Measurements from ENCODE around the gene CERS6. TPM values are rescaled to one million over a fixed set of nuclear protein-coding genes. Genes with fewer than 3 reads are reported as not detected.

CERS6 gene
- total RNA-seq, 1 donor from 2014 or later, result 36.4 TPM

GRCh38 chr2:168602846-168603401 is 146.9 kb downstream of the CERS6 start:
- no peak overlapping the region for H3K27ac Mint-ChIP-seq (ENCODE audit: unreplicated experiment)
- H3K9me3 Mint-ChIP-seq (ENCODE audit: unreplicated experiment), result peaks cover 6% of the 10 kb centered on the region
- H3K27me3 Mint-ChIP-seq (ENCODE audit: unreplicated experiment), result no peaks in the 10 kb centered on the region
- TF ChIP-seq, protein P1, sequence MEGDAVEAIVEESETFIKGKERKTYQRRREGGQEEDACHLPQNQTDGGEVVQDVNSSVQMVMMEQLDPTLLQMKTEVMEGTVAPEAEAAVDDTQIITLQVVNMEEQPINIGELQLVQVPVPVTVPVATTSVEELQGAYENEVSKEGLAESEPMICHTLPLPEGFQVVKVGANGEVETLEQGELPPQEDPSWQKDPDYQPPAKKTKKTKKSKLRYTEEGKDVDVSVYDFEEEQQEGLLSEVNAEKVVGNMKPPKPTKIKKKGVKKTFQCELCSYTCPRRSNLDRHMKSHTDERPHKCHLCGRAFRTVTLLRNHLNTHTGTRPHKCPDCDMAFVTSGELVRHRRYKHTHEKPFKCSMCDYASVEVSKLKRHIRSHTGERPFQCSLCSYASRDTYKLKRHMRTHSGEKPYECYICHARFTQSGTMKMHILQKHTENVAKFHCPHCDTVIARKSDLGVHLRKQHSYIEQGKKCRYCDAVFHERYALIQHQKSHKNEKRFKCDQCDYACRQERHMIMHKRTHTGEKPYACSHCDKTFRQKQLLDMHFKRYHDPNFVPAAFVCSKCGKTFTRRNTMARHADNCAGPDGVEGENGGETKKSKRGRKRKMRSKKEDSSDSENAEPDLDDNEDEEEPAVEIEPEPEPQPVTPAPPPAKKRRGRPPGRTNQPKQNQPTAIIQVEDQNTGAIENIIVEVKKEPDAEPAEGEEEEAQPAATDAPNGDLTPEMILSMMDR (IDR thresholded peaks at IDR 0.05; ENCODE audit: unreplicated experiment), result no peak
- H3K36me3 Mint-ChIP-seq (ENCODE audit: low read depth, unreplicated experiment), result peaks cover 26% of the 10 kb centered on the region
- no peak overlapping the region for H3K4me3 Mint-ChIP-seq (ENCODE audit: unreplicated experiment)
- no peaks in the 10 kb centered on the region for H3K4me1 Mint-ChIP-seq (ENCODE audit: unreplicated experiment)
- DNase-seq (ENCODE audit: low spot score), result no peak

DNA sequence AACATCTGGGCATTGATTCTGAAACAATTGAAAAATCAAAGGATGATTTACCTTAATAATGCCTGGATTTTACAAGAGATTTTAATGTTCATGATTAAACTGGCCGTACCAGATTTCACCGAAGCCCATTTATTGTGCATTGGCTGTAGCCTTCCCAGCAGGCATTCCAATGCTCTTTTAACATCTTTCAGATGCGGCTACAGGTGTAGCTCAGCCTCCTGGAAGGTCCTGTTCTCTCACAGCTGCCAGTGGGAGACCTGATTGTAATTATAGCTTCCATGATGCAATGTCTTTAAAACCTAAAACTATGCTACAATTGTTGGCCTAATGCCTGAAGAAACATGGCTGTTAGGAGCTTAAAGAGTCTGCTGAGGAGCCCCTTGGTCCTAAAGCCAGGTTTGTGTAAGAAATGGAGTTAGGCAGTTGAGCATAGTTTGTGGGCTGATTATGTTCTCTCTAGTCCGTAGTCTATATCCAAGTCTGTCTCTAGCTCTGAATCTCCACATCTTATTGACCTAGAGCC is 147.4 kb downstream of the CERS6 start:
- Mint-ChIP-seq H3K9me3 (ENCODE audit: unreplicated experiment) (peaks cover 6% of the 10 kb centered on the region), H3K27ac (ENCODE audit: unreplicated experiment) (no peak overlapping the region), H3K4me1 (ENCODE audit: unreplicated experiment) (no peaks in the 10 kb centered on the region), H3K36me3 (ENCODE audit: low read depth, unreplicated experiment) (peaks cover 26% of the 10 kb centered on the region), H3K4me3 (ENCODE audit: unreplicated experiment) (no peak overlapping the region), H3K27me3 (ENCODE audit: unreplicated experiment) (no peaks in the 10 kb centered on the region)
- TF ChIP-seq, protein P1 (IDR thresholded peaks at IDR 0.05; ENCODE audit: unreplicated experiment), result no peak
- no peak for DNase-seq (ENCODE audit: low spot score)

- peaks cover 6% of the 10 kb centered on the region for H3K9me3 Mint-ChIP-seq (ENCODE audit: unreplicated experiment)
- no peak overlapping the region for H3K27ac Mint-ChIP-seq (ENCODE audit: unreplicated experiment)
- H3K4me3 Mint-ChIP-seq (ENCODE audit: unreplicated experiment), result no peak overlapping the region
- H3K27me3 Mint-ChIP-seq (ENCODE audit: unreplicated experiment), result no peaks in the 10 kb centered on the region
- DNase-seq (ENCODE audit: low spot score), result no peak
- TF ChIP-seq, protein P1 (IDR thresholded peaks at IDR 0.05; ENCODE audit: unreplicated experiment), result no peak
- H3K4me1 Mint-ChIP-seq (ENCODE audit: unreplicated experiment), result no peaks in the 10 kb centered on the region
- H3K36me3 Mint-ChIP-seq (ENCODE audit: low read depth, unreplicated experiment), result peaks cover 26% of the 10 kb centered on the region
Observed at GRCh38 chr2:168604252-168604651, 148.2 kb downstream of the CERS6 start.

DNA sequence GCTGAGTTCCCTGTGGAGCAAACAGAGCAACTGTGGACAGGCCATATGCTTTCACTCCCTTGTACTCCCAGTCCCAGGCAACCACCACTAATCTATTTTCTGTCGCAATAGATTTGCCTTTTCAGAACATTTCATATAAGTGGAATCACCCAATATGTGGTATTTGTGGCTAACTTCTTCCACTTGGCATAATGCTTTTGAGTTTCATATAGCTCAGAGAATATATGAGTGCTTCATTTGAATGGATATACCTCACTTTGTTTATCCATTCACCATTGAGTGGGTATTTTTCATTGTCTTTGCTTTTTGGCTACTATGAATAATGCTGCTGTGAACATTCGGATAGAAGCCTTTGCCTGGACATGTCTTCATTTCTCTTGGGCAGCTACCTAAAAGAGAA is 151.9 kb downstream of the CERS6 start:
- H3K4me1 Mint-ChIP-seq (ENCODE audit: unreplicated experiment), result peaks cover 3% of the 10 kb centered on the region
- TF ChIP-seq, protein P1 (IDR thresholded peaks at IDR 0.05; ENCODE audit: unreplicated experiment), result no peak
- no peak overlapping the region for H3K27ac Mint-ChIP-seq (ENCODE audit: unreplicated experiment)
- no peak for DNase-seq (ENCODE audit: low spot score)
- H3K36me3 Mint-ChIP-seq (ENCODE audit: low read depth, unreplicated experiment), result peaks cover 30% of the 10 kb centered on the region
- H3K27me3 Mint-ChIP-seq (ENCODE audit: unreplicated experiment), result peaks cover 2% of the 10 kb centered on the region
- H3K4me3 Mint-ChIP-seq (ENCODE audit: unreplicated experiment), result no peak overlapping the region
- H3K9me3 Mint-ChIP-seq (ENCODE audit: unreplicated experiment), result peaks cover 6% of the 10 kb centered on the region

DNA sequence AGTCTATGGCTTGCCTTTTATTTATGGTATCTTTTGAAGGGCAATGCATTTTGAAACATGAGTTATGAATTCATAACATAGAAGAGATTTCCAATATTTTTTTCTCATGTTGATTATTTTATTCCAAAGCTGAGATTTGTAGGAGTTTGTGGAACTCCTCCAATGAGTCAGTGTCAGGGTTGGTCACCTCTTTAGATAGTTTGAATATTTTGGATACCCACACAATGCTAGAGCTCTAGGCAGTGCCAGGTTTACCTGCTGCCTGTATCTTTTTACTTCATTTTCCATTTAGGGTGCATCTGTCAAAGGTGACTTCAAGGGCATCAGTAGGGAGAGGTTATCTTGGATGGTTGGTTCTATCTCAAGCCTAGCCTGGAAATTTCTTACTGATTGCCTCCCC is 152.7 kb downstream of the CERS6 start:
- peaks cover 6% of the 10 kb centered on the region for H3K9me3 Mint-ChIP-seq (ENCODE audit: unreplicated experiment)
- TF ChIP-seq, protein P1 (IDR thresholded peaks at IDR 0.05; ENCODE audit: unreplicated experiment), result no peak
- H3K4me1 Mint-ChIP-seq (ENCODE audit: unreplicated experiment), result peaks cover 5% of the 10 kb centered on the region
- H3K4me3 Mint-ChIP-seq (ENCODE audit: unreplicated experiment), result no peak overlapping the region
- peaks cover 5% of the 10 kb centered on the region for H3K27me3 Mint-ChIP-seq (ENCODE audit: unreplicated experiment)
- no peak for DNase-seq (ENCODE audit: low spot score)
- H3K36me3 Mint-ChIP-seq (ENCODE audit: low read depth, unreplicated experiment), result peaks cover 32% of the 10 kb centered on the region
- H3K27ac Mint-ChIP-seq (ENCODE audit: unreplicated experiment), result no peak overlapping the region

All from endothelial cell (in vitro differentiated cells).